ENCODE data around the gene MMP12. TPM values are rescaled to one million over a fixed set of nuclear protein-coding genes. Genes with fewer than 3 reads are reported as not detected.
"Not testable (repeated sequence)": the region's sequence is repeated elsewhere in the genome, so short reads cannot be mapped to it uniquely, and the experiment has no call there.

Gene MMP12
- total and polyA plus RNA-seq, 12 donors: not detected

DNA sequence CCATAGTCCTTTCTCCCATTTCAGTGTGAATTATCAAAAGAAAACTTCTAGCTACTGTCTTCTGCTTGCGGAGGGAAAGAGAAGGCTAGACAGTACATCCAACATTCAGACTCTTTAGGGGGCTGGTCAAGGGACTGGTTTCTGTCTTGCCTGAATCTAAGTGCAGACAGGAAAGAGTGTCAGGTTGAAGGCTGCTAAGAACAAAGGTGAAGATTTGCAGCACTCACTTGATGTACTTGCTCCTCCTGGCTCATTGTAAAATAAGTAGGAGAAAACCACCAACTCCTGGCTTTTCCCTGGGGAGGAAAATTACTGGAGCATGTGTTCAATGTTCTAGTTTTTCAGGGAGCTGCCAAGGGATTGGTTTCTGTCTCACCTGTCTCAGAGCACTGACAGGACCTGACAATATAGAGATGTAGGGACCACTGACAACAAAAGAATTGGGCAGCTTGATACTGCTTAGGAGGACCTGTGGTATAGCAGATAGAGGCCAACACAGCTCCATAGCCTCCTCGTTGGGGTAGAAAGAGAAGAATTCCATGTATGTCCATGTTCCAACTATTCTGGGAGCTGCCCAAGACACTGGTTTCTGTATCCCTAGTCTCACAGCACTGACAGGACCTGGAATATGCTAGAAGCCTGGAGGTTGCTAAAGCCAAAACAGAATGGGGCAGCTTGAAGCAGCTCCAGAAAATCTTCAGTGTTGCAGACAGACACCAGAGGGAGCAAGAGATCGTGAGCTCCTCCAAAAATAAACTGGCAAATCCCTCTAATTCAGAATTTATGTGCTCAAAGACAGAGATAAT is 39.7 kb upstream of the MMP12 start:
- H3K9me3 ChIP-seq (replicated peaks in 1 of 3): no peaks in the 10 kb centered on the region
- no peak overlapping the region for H3K27ac ChIP-seq
- 31 to 43% (median 40%) methylated on average over 3 of the region's 3 CpGs for WGBS, 4 donors
- no peak for TF ChIP-seq POLR2A (IDR thresholded peaks at IDR 0.05)
- TF ChIP-seq, protein P1, sequence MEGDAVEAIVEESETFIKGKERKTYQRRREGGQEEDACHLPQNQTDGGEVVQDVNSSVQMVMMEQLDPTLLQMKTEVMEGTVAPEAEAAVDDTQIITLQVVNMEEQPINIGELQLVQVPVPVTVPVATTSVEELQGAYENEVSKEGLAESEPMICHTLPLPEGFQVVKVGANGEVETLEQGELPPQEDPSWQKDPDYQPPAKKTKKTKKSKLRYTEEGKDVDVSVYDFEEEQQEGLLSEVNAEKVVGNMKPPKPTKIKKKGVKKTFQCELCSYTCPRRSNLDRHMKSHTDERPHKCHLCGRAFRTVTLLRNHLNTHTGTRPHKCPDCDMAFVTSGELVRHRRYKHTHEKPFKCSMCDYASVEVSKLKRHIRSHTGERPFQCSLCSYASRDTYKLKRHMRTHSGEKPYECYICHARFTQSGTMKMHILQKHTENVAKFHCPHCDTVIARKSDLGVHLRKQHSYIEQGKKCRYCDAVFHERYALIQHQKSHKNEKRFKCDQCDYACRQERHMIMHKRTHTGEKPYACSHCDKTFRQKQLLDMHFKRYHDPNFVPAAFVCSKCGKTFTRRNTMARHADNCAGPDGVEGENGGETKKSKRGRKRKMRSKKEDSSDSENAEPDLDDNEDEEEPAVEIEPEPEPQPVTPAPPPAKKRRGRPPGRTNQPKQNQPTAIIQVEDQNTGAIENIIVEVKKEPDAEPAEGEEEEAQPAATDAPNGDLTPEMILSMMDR (IDR thresholded peaks at IDR 0.05): peak; percentile 51 to 72 (median 67)
- intact Hi-C loops (cut with DNase I): no loop called here
- H3K36me3 ChIP-seq (replicated peaks in 1 of 2): no peaks in the 10 kb centered on the region
- no peak overlapping the region for H3K4me3 ChIP-seq
- peak; percentile 20 to 56 (median 40) for DNase-seq
- H3K27me3 ChIP-seq: no peaks in the 10 kb centered on the region
- no peaks in the 10 kb centered on the region for H3K4me1 ChIP-seq (replicated peaks in 1 of 2)

DNA sequence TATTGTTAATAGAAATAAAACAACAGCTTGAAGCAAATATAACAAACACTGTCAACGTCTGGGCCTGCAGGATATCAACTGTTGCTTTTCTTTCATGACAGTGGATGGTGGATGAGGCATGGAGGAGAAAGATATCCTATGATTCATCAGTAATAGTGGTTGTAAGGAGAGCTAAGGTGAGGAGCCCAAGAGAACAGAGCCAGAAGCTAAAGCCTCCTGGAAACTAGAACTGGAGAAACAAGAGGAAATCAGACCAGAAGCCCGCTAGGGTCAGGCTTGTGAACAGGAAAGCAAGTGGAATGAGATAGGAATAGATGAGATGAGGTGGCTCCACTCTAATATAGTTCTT is 37.7 kb upstream of the MMP12 start:
- no peaks in the 10 kb centered on the region for H3K4me1 ChIP-seq (replicated peaks in 1 of 2)
- DNase-seq: no peak
- no peaks in the 10 kb centered on the region for H3K27me3 ChIP-seq
- no peak overlapping the region for H3K27ac ChIP-seq
- TF ChIP-seq, protein P1 (IDR thresholded peaks at IDR 0.05): no peak
- no peak for TF ChIP-seq POLR2A (IDR thresholded peaks at IDR 0.05)
- H3K4me3 ChIP-seq: no peak overlapping the region
- 59 to 72% (median 69%) methylated on average over 2 of the region's 2 CpGs for WGBS, 4 donors
- intact Hi-C loops (cut with DNase I): no loop called here
- no peaks in the 10 kb centered on the region for H3K9me3 ChIP-seq (replicated peaks in 1 of 3)
- H3K36me3 ChIP-seq (replicated peaks in 1 of 2): no peaks in the 10 kb centered on the region

DNA sequence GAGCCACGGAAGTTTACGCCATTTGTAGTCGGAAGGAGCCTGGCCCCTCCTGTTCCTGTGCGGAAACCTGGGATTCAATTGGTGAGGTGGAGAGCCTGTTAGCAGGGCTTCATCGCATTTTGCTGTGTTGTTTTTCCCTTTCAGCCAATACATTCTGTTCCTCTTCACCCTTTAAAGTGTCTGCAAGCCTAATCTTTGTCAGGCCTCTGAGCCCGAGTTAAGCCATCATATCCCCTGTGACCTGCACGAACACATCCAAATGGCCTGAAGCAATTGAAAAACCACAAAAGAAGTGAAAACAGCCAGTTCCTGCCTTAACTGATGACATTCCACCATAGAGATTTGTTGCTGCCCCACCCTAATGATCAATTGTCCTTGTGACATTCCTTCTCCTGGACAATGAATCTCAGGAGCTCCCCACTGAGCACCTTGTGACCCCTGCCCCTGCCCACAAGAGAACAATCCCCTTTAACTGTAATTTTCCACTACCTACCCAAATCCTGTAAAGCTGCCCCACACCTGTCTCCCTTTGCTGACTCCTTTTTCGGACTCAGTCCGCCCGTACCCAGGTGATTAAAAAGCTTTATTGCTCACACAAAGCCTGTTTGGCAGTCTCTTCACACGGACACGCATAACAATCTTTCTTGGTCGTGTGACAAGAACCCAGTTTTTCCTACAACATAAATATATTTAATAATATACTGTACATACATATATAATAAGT is 37.1 kb upstream of the MMP12 start:
- Histone ChIP-seq H3K4me3 (no peak overlapping the region), H3K9me3 (replicated peaks in 1 of 3) (no peaks in the 10 kb centered on the region), H3K27me3 (no peaks in the 10 kb centered on the region), H3K27ac (no peak overlapping the region), H3K36me3 (replicated peaks in 1 of 2) (no peaks in the 10 kb centered on the region), H3K4me1 (replicated peaks in 1 of 2) (no peaks in the 10 kb centered on the region)
- intact Hi-C loops (cut with DNase I): no loop called here
- no peak for TF ChIP-seq POLR2A (IDR thresholded peaks at IDR 0.05)
- TF ChIP-seq, protein P1 (IDR thresholded peaks at IDR 0.05): no peak
- DNase-seq: no peak
- 86 to 93% (median 89%) methylated on average over 13 of the region's 13 CpGs for WGBS, 4 donors

DNA sequence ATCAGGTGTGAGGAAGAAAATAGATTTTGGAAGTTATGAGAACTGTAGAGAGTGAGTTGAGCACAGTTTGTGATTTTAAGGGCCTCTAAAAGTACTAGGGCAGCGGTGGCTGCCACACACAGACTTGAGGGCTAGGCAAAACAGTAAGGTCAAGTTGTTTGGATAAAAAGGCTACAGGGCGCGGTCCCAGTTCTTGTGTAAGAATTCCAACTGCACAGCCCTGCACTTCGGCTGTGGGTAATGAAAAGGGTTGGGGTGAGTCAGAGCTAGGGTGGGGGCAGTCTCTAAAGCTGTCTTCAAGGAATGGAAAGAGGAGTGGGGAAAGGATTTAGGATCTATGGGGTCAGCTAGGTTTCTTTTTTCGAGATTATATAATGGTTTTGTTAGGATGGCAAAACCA is 31.1 kb upstream of the MMP12 start:
- H3K9me3 ChIP-seq (replicated peaks in 1 of 3); intact Hi-C loops (cut with DNase I); DNase-seq; H3K36me3 ChIP-seq (replicated peaks in 1 of 2); H3K27me3 ChIP-seq; H3K4me1 ChIP-seq (replicated peaks in 1 of 2); H3K27ac ChIP-seq; H3K4me3 ChIP-seq: not testable (repeated sequence)
- 73 to 85% (median 79%) methylated on average over 5 of the region's 5 CpGs for WGBS, 4 donors

DNA sequence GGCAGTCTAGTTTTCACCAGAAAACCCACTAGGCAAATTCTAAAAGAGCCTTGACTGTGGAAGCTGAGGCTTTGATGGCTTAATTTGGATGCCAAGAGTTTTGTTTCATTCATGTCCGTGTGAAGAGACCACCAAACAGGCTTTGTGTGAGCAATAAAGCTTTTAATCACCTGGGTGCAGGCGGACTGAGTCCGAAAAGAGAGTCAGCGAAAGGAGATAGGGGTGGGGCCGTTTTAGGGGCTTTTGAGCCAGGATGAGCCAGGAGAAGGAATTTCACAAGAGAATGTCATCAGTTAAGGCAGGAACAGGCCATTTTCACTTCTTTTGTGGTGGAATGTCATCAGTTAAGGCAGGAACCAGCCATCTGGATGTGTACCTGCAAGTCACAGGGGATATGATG is 29.1 kb upstream of the MMP12 start:
- DNase-seq: not testable (repeated sequence)

More for the DNA sequence above, 29.1 kb upstream of the MMP12 start:
- H3K4me1 ChIP-seq (replicated peaks in 1 of 2); H3K36me3 ChIP-seq (replicated peaks in 1 of 2); H3K27me3 ChIP-seq; H3K4me3 ChIP-seq; H3K27ac ChIP-seq; intact Hi-C loops (cut with DNase I); H3K9me3 ChIP-seq (replicated peaks in 1 of 3): not testable (repeated sequence)
- WGBS, 4 donors: 64 to 75% (median 69%) methylated on average over 5 of the region's 5 CpGs
